DND-41 (cell line): Measurements from ENCODE around the gene SLC36A4.
"Not testable (repeated sequence)": the region's sequence is repeated elsewhere in the genome, so short reads cannot be mapped to it uniquely, and the experiment has no call there.

ENCODE experiments used
- ATAC-seq: fragments of 200-7000 bp; cut with Tn5 transposase; 3 replicates; pipeline ENCODE4 v1.9.1; 2021; ENCODE audit warnings: low read depth; ENCODE audit not compliant: insufficient read depth
- DNase-seq: peaks from one replicate; pipeline ENCODE4 v3.0.0-alpha.2; 2020
- H2AFZ ChIP-seq: 2 replicates; pipeline ENCODE4 v1.6.0; 2012; ENCODE audit warnings: low read depth, low read length
- H3K27ac ChIP-seq: 2 replicates; pipeline ENCODE4 v1.5.1; 2012; ENCODE audit warnings: low read length, inconsistent platforms
- H3K27me3 ChIP-seq: fragments of 200-600 bp; sonication (generic); 2 replicates; pipeline ENCODE4 v1.6.0; 2012; ENCODE audit warnings: low read length, mild to moderate bottlenecking, inconsistent platforms; ENCODE audit not compliant: insufficient read depth, poor library complexity
- H3K36me3 ChIP-seq: 2 replicates; pipeline ENCODE4 v1.5.1; 2012; ENCODE audit warnings: low read length, inconsistent platforms; ENCODE audit not compliant: insufficient read depth
- H3K4me1 ChIP-seq: 2 replicates; pipeline ENCODE4 v1.5.1; 2012; ENCODE audit warnings: mild to moderate bottlenecking, low read length; ENCODE audit not compliant: insufficient read depth
- H3K4me2 ChIP-seq: 2 replicates; pipeline ENCODE4 v1.6.0; 2012; ENCODE audit warnings: mild to moderate bottlenecking, moderate library complexity, low read length, inconsistent platforms; ENCODE audit not compliant: insufficient read depth
- H3K4me3 ChIP-seq, 2 experiments: fragments of 200-600 bp in 1 of 2; shearing (Covaris generic) in 1 of 2; 2 replicates each; pipeline ENCODE4 v1.5.1; 2012 to 2016; ENCODE audit warnings: inconsistent platforms in 2 of 2, low read length in 2 of 2, mild to moderate bottlenecking in 2 of 2, low read depth in 1 of 2, moderate library complexity in 1 of 2
- H3K79me2 ChIP-seq: 2 replicates; pipeline ENCODE4 v1.6.0; 2012; ENCODE audit warnings: low read length, inconsistent platforms; ENCODE audit not compliant: insufficient read depth
- H3K9ac ChIP-seq: 2 replicates; pipeline ENCODE4 v1.6.0; 2012; ENCODE audit warnings: low read depth, mild to moderate bottlenecking, inconsistent platforms, low read length, moderate library complexity
- H3K9me3 ChIP-seq: 2 replicates; pipeline ENCODE4 v1.5.1; 2012; ENCODE audit warnings: low read length, moderate library complexity, mild to moderate bottlenecking, inconsistent platforms; ENCODE audit not compliant: insufficient read depth, severe bottlenecking
- H4K20me1 ChIP-seq: 2 replicates; pipeline ENCODE4 v1.6.0; 2012; ENCODE audit warnings: low read length; ENCODE audit not compliant: insufficient read depth
- EZH2 ChIP-seq: IDR thresholded peaks from 3 replicates; pipeline ENCODE4 v1.6.1; 2012; ENCODE audit warnings: borderline replicate concordance, low read depth, mild to moderate bottlenecking, moderate library complexity, low read length, inconsistent platforms; ENCODE audit not compliant: severe bottlenecking
- TF ChIP-seq, protein P1 (sequence below): IDR thresholded peaks from 2 replicates; pipeline ENCODE4 v1.5.1; 2012; ENCODE audit warnings: borderline replicate concordance, low read length, moderate library complexity, mild to moderate bottlenecking; ENCODE audit not compliant: poor library complexity, severe bottlenecking; ENCODE audit errors: extremely low read depth

The SLC36A4 gene

DNA sequence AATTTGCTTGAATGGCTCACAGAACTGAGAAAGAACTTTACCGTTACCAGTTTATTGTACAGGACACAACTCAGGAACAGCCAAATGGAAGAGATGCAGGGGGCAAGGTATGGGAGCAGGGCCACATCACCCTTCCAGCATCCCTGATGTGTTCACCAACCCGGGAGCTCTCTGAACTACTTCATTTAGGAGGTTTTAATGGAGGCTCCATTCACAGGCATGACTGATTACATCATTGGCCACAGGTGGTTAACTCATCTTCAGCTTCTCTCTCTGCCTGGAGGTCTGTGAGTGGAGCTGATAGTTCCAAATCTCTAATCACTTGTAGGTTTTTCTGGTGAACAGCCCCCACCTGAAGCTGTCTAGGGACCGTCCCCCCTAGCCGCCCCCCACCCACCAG lies 83.5 kb downstream of the SLC36A4 start:
- H3K4me1 ChIP-seq: no peaks in the 10 kb centered on the region
- no peaks in the 10 kb centered on the region for H3K79me2 ChIP-seq
- no peaks in the 10 kb centered on the region for H4K20me1 ChIP-seq
- DNase-seq: no peak
- H3K36me3 ChIP-seq: no peaks in the 10 kb centered on the region
- no peak overlapping the region for H3K27ac ChIP-seq
- H3K4me3 ChIP-seq: no peak overlapping the region
- no peaks in the 10 kb centered on the region for H3K9me3 ChIP-seq
- no peak overlapping the region for H2AFZ ChIP-seq
- no peak for ATAC-seq
- no peak overlapping the region for H3K9ac ChIP-seq
- no peaks in the 10 kb centered on the region for H3K27me3 ChIP-seq
- H3K4me2 ChIP-seq: no peak overlapping the region
- TF ChIP-seq, protein P1, sequence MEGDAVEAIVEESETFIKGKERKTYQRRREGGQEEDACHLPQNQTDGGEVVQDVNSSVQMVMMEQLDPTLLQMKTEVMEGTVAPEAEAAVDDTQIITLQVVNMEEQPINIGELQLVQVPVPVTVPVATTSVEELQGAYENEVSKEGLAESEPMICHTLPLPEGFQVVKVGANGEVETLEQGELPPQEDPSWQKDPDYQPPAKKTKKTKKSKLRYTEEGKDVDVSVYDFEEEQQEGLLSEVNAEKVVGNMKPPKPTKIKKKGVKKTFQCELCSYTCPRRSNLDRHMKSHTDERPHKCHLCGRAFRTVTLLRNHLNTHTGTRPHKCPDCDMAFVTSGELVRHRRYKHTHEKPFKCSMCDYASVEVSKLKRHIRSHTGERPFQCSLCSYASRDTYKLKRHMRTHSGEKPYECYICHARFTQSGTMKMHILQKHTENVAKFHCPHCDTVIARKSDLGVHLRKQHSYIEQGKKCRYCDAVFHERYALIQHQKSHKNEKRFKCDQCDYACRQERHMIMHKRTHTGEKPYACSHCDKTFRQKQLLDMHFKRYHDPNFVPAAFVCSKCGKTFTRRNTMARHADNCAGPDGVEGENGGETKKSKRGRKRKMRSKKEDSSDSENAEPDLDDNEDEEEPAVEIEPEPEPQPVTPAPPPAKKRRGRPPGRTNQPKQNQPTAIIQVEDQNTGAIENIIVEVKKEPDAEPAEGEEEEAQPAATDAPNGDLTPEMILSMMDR: no peak
- TF ChIP-seq EZH2: no peak

DNA sequence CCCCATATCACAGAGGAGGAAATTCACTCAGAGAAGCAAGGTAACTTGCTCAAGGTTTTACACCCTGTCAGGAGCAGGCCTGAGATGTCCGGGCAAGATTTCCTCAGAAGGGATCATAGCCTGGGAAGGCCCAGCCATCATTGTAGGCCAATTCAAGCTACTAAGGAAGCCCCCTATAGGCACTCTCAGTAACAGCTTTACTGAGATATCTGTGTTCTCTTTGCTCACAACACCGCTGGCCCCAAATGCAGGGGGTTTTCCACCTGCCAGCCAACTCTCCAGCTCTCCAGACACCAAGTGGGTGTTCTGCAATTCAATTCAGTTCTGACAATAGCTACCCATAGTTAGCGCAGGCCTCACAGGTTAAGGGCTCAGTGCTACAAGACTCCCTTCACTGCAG lies 84.0 kb downstream of the SLC36A4 start:
- DNase-seq: no peak
- H2AFZ ChIP-seq: no peak overlapping the region
- H3K9me3 ChIP-seq: no peaks in the 10 kb centered on the region
- H3K4me2 ChIP-seq: no peak overlapping the region
- no peaks in the 10 kb centered on the region for H3K36me3 ChIP-seq
- H3K4me1 ChIP-seq: no peaks in the 10 kb centered on the region
- no peak overlapping the region for H3K9ac ChIP-seq
- no peaks in the 10 kb centered on the region for H4K20me1 ChIP-seq
- no peak overlapping the region for H3K27ac ChIP-seq
- no peak for ATAC-seq
- H3K79me2 ChIP-seq: no peaks in the 10 kb centered on the region
- H3K27me3 ChIP-seq: no peaks in the 10 kb centered on the region
- no peak for TF ChIP-seq EZH2
- TF ChIP-seq, protein P1: no peak
- no peak overlapping the region for H3K4me3 ChIP-seq

DNA sequence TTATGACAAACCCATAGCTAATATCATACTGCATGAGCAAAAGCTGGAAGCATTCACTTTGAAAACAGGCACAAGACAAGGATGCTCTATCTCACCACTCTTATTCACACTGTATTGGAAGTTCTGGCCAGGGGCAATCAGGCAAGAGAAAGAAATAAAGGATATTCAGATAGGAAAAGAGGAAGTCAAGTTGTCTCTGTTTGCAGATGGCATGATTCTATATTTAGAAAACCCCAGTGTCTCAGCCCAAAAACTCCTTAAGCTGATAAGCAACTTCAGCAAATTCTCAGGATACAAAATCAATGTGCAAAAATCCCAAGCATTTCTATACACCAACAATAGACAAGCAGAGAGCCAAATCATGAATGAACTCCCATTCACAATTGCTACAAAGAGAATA lies 86.6 kb downstream of the SLC36A4 start:
- not testable (repeated sequence) for H3K4me3 ChIP-seq, H3K9ac ChIP-seq, ATAC-seq, H2AFZ ChIP-seq, H3K9me3 ChIP-seq, H3K36me3 ChIP-seq, H3K27me3 ChIP-seq, H4K20me1 ChIP-seq, H3K4me1 ChIP-seq, H3K79me2 ChIP-seq, DNase-seq, H3K4me2 ChIP-seq, H3K27ac ChIP-seq

DNA sequence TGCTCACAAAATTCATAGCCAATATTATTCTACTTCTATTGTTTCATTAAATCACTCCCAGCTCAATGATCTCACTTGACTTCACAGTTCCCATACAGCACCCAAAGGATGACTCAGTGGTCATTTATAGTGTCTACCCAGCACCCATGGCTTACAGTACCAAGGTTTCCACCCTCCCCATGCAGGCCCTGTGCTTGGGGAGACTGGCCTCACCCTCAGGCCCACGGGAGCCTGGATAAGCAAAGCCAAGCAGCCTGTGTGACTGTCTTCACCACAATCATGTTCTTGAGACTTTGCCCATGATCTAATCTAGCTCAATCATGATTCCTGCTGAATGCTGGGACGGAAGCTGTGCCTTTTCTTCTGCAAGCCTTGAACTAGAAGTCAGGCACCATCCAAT lies 97.6 kb downstream of the SLC36A4 start:
- Histone ChIP-seq H2AFZ (no peak overlapping the region), H3K4me3 (no peak overlapping the region), H4K20me1 (no peaks in the 10 kb centered on the region), H3K27ac (no peak overlapping the region), H3K4me2 (no peak overlapping the region), H3K79me2 (no peaks in the 10 kb centered on the region), H3K9ac (no peak overlapping the region), H3K9me3 (peaks cover 3% of the 10 kb centered on the region), H3K4me1 (no peaks in the 10 kb centered on the region), H3K27me3 (no peaks in the 10 kb centered on the region), H3K36me3 (no peaks in the 10 kb centered on the region)
- ATAC-seq (no peak), DNase-seq (no peak)
- no peak for TF ChIP-seq EZH2
- TF ChIP-seq, protein P1: no peak
